NK-92 treated with Interleukin-12 subunit alpha and Interleukin-12 subunit beta, amount 100 ng/mL, for 24 hours (cell line): ENCODE data around the gene MAP4K2.

Experiments used
- DNase-seq: peaks from one replicate; lab custom pipeline; 2025; lab: John Stamatoyannopoulos, UW

MAP4K2 gene

GRCh38 chr11:64736654-64737053 is 66.4 kb downstream of the MAP4K2 start:
- DNase-seq: no peak

GRCh38 chr11:64735725-64736259 is 67.2 kb downstream of the MAP4K2 start:
- DNase-seq: no peak
